ENCODE measurements around the gene GLYATL1.

Gene GLYATL1, protein sequence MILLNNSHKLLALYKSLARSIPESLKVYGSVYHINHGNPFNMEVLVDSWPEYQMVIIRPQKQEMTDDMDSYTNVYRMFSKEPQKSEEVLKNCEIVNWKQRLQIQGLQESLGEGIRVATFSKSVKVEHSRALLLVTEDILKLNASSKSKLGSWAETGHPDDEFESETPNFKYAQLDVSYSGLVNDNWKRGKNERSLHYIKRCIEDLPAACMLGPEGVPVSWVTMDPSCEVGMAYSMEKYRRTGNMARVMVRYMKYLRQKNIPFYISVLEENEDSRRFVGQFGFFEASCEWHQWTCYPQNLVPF

DNA sequence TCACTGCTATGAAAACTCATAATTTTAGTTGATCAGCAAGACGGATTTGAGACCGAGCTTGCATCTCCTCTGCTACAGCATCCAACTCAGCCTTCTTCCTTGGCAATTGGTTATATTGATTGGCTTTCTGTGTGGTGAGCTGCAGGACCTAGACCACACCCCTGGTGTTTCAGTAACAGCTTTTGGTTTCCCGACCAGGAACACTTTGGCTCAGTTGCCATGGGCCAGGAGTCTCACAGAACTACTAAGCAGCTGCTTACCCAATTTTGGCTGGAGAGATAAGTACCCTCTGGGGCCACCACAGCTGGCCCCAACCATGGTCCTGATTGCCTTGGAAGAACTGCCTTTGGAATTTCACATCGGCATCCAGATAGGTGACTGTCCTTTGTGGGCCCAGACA is at the start of gene GLYATL1:
TSS of gene GLYATL1 (plus strand) at position 212 of the 400 bp plus-strand sequence. CDS start 7,600 bp downstream, outside the sequence.
- Mint-ChIP-seq H3K27ac (no peak within 1 kb of the TSS), H3K27me3 (peaks cover 6% of the 10 kb centered on the region), H3K4me3 (no peak within 1 kb of the TSS), H3K4me1 (no peaks in the 10 kb centered on the region), H3K9me3 (no peaks in the 10 kb centered on the region), H3K36me3 (no peaks in the 10 kb centered on the region)

- Mint-ChIP-seq H3K36me3 (no peaks in the 10 kb centered on the region), H3K4me1 (no peaks in the 10 kb centered on the region), H3K4me3 (no peak overlapping the region), H3K9me3 (no peaks in the 10 kb centered on the region), H3K27ac (no peak overlapping the region), H3K27me3 (peaks cover 16% of the 10 kb centered on the region)
Measured at GRCh38 chr11:58893899-58894298, 45.4 kb upstream of the GLYATL1 start.

DNA sequence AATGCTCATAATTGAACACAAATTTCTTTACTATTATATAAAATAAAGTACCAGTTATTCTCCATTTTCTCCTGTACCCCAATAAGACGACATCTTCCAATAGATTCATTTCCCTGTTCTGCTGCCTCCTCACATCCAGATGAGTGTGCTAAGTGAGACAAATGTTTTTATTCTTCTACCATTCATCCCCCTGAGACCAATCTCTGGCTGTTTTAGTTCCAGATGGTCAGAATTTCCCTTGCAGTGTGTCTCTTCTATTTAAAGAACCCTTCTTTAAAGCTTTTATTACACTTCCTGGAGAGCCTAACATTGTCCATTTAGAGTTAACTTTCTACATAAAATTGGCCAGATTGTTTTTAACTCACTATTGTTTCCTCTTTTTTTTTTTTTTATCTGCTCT is 41.2 kb upstream of the GLYATL1 start:
- H3K36me3 Mint-ChIP-seq: no peaks in the 10 kb centered on the region
- H3K27ac Mint-ChIP-seq: no peak overlapping the region
- H3K27me3 Mint-ChIP-seq: peaks cover 27% of the 10 kb centered on the region
- no peak overlapping the region for H3K4me3 Mint-ChIP-seq
- H3K9me3 Mint-ChIP-seq: no peaks in the 10 kb centered on the region
- no peaks in the 10 kb centered on the region for H3K4me1 Mint-ChIP-seq

DNA sequence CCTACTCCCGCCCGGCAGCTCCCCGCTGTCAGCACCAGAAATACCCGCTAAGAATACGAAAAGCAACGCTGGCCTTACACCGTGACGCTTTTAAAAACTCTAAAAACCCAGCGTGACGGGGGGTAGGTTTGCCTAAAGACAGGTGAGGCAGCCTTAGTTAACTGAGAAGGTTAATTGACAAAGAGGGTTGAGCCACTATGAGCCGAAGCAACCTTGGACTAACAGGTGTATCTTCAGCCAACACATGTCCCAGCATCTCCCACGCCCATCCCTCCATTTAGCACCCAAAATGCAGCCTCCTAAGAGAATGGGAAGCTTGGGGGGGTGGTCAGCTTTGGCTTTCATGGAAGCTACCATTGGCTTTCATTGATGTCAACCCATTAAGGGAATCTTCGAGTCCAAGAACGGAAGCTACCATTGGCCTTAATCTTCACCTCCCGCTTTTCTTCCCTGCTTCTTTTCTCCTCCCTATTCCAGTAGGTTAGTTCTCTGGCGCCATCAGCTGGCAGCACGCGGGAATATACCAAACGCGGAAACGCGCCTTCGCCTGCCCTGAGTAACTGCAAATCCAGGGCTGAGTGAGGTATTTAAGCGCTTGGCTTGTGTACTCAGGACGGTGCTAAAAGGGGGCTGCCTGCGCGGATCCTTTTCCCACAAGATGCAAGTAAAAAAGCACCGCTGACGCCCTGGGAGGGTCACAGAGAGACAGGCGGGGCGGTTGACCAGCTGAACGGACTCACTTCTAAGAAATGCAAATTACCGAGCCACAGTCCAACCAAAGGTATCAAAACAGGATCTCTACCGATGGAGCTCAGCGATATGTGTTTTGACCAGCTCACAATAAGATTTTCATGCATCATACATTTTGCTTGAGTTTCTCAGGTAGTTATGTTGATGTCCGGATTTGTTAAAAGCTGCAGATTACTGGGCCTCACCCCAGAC is 38.5 kb upstream of the GLYATL1 start:
- H3K9me3 Mint-ChIP-seq: no peaks in the 10 kb centered on the region
- no peak overlapping the region for H3K4me3 Mint-ChIP-seq
- H3K27ac Mint-ChIP-seq: no peak overlapping the region
- peaks cover 38% of the 10 kb centered on the region for H3K27me3 Mint-ChIP-seq
- no peaks in the 10 kb centered on the region for H3K36me3 Mint-ChIP-seq
- no peaks in the 10 kb centered on the region for H3K4me1 Mint-ChIP-seq

- H3K27me3 Mint-ChIP-seq: peaks cover 50% of the 10 kb centered on the region
- no peaks in the 10 kb centered on the region for H3K36me3 Mint-ChIP-seq
- no peak overlapping the region for H3K4me3 Mint-ChIP-seq
- no peak overlapping the region for H3K27ac Mint-ChIP-seq
- H3K9me3 Mint-ChIP-seq: no peaks in the 10 kb centered on the region
- no peaks in the 10 kb centered on the region for H3K4me1 Mint-ChIP-seq
Measured at GRCh38 chr11:58902881-58903280, 36.4 kb upstream of the GLYATL1 start.

DNA sequence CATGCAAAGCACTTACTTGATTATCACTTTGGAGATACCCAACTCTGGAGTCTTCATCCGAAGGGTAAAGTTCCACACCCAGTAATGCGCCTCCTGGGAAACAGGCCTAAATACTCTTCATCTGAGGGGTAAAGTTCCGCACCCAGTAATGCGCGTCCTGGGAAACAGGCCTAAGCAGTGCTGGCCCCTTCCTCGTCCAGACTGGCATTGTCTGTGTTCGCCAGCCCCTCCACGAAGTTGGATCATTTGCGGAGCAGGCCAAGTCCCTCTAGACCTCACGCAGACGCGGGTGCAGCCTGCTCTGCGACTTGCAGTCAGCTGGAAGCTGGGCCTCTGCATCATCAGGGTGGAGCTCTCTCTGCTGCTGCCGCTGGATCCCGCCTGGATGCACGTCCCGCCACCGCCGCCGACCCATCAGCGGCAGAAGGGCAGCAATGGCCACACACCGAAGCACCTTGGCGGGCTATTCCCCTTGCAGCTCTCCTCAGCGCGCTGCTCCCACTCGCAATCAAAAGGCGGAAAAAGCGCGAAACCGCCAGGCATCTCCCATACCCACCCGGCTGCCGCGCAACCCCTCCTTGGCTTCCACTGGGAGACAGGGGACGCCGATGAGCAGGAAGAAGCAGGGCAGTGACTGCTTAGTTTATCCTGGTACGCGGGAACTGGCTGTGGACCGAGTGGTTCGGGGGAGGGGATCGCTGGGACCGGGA is 34.1 kb upstream of the GLYATL1 start:
- Mint-ChIP-seq H3K36me3 (no peaks in the 10 kb centered on the region), H3K9me3 (no peaks in the 10 kb centered on the region), H3K27ac (no peak overlapping the region), H3K4me1 (no peaks in the 10 kb centered on the region), H3K27me3 (peaks cover 52% of the 10 kb centered on the region), H3K4me3 (no peak overlapping the region)

DNA sequence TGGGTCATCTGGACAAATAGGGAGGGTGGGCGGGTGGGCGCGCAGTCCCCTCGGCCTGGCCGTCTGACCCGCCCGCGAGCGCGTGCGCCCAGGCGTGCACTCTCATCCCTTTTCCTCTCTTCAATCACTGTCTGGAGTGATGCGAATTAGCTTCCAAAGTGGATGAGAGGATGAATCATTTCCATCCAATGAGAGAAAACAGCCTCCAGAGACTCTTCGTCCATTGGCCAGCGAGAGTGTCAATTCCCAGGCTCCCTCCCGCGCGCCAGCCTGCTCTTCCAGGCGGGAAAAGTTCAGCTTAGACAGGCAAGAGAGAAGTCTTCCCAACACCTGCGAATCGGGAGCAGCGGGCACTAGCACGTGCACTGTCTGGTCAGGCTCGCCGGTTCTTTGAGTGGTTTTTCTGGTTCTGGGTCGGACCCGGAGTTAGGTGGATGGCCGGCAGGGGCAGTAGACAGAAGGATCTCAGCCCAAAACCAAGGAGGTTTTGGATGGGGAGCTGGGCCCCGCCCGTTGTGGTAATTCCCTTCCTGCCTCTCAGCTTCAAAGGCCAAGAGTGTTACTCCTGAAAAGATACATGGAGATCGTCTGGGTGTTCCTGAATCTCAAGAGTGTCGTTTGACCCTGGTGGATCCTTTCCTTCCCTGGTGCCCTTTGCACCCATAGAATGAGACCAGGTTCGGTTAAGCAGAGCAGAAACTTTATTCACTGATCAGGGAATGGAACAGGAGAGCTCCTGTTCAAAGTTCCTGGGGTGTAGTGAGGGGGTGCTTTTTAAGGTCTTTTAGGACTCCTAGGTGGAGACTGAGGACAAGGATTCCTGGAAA is 33.4 kb upstream of the GLYATL1 start:
- no peaks in the 10 kb centered on the region for H3K9me3 Mint-ChIP-seq
- H3K27me3 Mint-ChIP-seq: peaks cover 54% of the 10 kb centered on the region
- H3K4me3 Mint-ChIP-seq: no peak overlapping the region
- H3K4me1 Mint-ChIP-seq: no peaks in the 10 kb centered on the region
- H3K36me3 Mint-ChIP-seq: no peaks in the 10 kb centered on the region
- no peak overlapping the region for H3K27ac Mint-ChIP-seq

DNA sequence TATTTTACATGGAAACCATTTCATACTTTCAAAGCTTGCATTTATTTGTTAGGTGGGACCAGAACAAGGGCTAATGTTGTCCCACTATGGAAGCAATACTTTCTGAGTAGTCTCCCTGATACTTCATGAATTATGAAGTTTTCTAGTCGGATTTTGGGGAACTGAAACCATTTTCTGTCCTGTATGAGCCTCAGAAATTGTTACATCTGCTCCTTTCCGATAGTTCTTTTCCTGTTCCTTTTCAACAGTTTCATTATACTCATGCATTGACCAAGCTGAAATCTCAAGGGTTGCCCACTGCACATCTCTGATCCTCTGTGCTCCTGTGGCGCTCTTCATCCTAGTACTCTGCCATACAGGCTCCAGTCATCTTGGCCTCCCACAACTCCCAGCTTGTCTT is 31.5 kb upstream of the GLYATL1 start:
- Mint-ChIP-seq H3K36me3 (no peaks in the 10 kb centered on the region), H3K9me3 (no peaks in the 10 kb centered on the region), H3K4me1 (no peaks in the 10 kb centered on the region), H3K4me3 (no peak overlapping the region), H3K27me3 (peaks cover 45% of the 10 kb centered on the region), H3K27ac (no peak overlapping the region)

DNA sequence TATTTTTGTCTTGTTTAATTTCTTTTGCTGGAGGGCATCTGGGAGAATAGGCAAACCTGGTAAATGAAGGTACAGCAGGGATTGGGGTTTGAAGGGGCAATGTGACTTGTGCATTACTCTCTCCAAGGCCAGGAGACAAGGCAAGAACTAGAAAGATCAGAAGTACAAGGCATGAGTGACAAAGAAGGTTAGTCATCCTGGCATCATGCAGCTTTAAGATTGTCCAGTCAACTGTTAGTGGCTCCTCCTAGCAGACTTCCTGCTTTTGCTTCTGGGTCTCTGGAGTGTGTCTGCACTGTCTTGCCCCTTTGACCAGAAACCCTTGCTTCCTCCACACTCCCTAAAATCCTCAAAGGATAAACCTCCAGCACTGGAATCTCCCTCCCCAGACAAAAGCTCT is 27.2 kb upstream of the GLYATL1 start:
- Mint-ChIP-seq H3K4me3 (no peak overlapping the region), H3K27me3 (peaks cover 27% of the 10 kb centered on the region), H3K27ac (no peak overlapping the region), H3K36me3 (no peaks in the 10 kb centered on the region), H3K9me3 (peaks cover 1% of the 10 kb centered on the region), H3K4me1 (no peaks in the 10 kb centered on the region)

DNA sequence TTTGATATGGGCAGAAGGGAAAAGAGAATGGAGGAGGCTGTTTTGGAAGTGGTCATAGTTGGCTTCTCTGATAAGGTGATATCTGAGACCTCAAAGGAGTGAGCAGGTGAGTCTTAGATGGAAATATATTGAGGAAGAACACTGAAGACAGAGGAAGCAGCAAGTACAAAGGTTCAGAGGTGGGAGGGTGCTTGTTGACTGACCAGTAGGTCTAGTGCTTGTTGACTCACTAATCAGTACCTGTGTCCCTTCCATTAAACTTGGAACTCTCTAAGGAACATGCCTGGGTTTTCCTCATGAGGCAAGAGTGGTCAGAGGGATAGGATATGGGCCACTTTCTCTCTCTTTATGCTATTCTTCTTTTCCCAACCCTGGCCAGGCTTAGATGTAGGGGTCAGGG is 25.6 kb upstream of the GLYATL1 start:
- peaks cover 2% of the 10 kb centered on the region for H3K36me3 Mint-ChIP-seq
- H3K27ac Mint-ChIP-seq: no peak overlapping the region
- peaks cover 5% of the 10 kb centered on the region for H3K9me3 Mint-ChIP-seq
- no peaks in the 10 kb centered on the region for H3K4me1 Mint-ChIP-seq
- peaks cover 18% of the 10 kb centered on the region for H3K27me3 Mint-ChIP-seq
- H3K4me3 Mint-ChIP-seq: no peak overlapping the region

DNA sequence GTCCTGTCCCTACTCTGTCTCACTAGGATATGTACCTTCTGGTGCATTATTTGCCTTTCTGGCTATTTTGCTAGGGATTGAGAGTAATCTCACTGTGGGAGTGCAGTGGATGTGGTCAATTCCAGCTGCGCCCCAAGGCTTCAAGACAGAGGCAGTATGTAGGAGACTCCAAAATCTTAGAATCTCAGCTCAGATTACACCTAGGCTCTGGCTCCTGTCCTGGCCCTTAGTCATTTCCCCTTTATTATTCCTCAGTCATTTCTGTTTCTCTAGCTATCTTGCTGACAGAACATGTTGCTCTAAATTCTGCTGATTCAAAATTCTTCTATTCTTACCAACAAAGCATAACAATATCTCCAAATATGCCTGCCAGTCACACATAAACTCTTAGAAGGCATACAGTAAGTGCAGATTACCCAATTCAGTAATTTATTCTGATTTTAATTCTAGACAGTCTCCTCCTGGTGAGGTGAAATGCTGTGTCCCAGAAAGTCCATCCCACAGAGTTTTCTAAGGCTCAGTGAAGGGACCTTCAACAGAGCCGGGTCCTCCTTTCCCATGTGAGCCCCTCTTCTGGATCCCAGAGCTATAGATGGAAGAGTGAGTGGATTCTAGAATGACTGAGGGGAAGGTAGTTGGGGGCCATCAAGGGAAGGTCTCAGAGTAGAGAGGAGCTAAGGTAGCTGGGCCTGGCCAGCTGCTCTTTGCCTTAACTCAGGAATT is 24.3 kb upstream of the GLYATL1 start:
- Mint-ChIP-seq H3K27ac (no peak overlapping the region), H3K4me3 (no peak overlapping the region), H3K27me3 (peaks cover 14% of the 10 kb centered on the region), H3K4me1 (no peaks in the 10 kb centered on the region), H3K36me3 (peaks cover 2% of the 10 kb centered on the region), H3K9me3 (peaks cover 5% of the 10 kb centered on the region)

DNA sequence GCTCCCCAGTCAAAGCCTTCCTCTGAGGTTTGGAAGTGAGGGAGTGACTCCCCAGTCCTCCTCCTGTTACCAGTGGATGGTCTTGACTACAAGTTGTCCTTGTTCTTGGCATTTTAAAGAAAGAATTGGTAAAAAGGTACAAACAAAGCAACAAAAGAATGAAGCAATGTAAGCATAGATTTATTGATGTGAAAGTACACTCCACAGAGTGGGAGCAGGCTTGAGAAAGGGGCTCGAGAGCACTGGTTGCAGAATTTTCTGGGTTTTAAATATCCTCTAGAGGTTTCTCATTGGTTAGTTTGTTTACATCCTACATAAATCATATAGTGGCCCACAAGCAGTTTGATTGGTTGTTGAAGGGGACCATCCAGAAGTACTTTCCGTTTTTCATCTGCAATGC is 22.7 kb upstream of the GLYATL1 start:
- peaks cover 2% of the 10 kb centered on the region for H3K36me3 Mint-ChIP-seq
- H3K4me1 Mint-ChIP-seq: no peaks in the 10 kb centered on the region
- no peak overlapping the region for H3K27ac Mint-ChIP-seq
- peaks cover 5% of the 10 kb centered on the region for H3K9me3 Mint-ChIP-seq
- H3K4me3 Mint-ChIP-seq: no peak overlapping the region
- H3K27me3 Mint-ChIP-seq: peaks cover 12% of the 10 kb centered on the region

DNA sequence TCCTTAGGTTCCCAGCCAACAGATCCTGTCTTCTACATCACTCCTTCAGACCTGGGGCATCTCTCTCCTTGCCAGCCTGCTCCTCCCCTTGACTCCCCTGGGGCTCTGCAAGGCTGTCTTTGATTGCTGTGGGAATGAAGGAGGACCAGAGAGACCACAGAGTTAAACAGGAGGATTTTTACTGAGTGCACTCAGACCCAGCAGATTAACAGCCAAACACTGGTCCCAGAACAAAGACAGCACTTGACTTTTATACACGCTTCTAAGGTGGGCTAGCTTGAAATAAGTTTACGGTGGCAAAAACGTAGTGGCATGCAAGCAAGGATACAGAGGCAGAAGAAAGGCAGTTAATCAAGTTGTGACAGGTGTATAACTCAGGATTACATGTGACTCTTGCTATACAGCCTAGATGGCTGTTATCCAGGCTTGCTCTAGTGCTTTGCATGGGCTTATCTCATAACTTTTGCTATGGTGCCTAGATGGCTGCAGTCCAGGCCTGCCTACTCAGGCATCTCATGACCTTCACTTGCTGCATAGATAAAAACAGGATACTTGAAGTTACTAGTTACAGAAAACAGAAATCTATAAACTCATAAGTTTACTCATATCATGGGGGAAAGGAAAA is 22.0 kb upstream of the GLYATL1 start:
- H3K4me3 Mint-ChIP-seq: no peak overlapping the region
- peaks cover 5% of the 10 kb centered on the region for H3K9me3 Mint-ChIP-seq
- H3K27ac Mint-ChIP-seq: no peak overlapping the region
- peaks cover 11% of the 10 kb centered on the region for H3K27me3 Mint-ChIP-seq
- H3K4me1 Mint-ChIP-seq: no peaks in the 10 kb centered on the region
- H3K36me3 Mint-ChIP-seq: peaks cover 2% of the 10 kb centered on the region

DNA sequence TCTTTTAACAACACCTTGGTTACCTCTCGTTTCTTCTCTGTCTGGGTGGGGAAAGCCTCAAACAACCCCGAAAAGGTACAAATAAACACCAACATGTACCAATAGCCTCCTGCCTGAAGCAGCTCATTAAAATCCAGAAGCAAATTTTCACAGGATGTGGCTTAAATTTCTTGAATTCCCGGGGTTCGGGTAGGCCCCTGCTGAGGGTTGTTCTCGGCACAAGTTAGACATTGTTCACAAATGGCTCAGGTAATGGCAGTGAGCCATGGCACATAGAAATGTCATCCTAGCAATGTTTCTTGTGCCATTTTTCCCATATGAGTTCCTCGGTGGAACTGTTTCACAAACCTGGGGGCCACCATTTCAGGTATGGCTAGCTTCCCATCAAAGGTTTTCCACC is 19.7 kb upstream of the GLYATL1 start:
- H3K27ac Mint-ChIP-seq: no peak overlapping the region
- peaks cover 14% of the 10 kb centered on the region for H3K4me1 Mint-ChIP-seq
- peaks cover 2% of the 10 kb centered on the region for H3K27me3 Mint-ChIP-seq
- no peak overlapping the region for H3K4me3 Mint-ChIP-seq
- H3K36me3 Mint-ChIP-seq: peaks cover 2% of the 10 kb centered on the region
- peaks cover 5% of the 10 kb centered on the region for H3K9me3 Mint-ChIP-seq

Data from activated naive CD4-positive, alpha-beta T cell treated with anti-CD3 and anti-CD28 coated beads, Interleukin-2, amount 50 U/mL, for 24 hours (primary cell).